Esophagus muscularis mucosa (tissue), 4 donors: ENCODE data around the gene HIF1A.

Experiments
- EP300 ChIP-seq: sonication (generic); formaldehyde crosslinking; IDR thresholded peaks from one replicate; pipeline ENCODE4 v1.6.1; 2017; ENCODE audit warnings: antibody characterized with exemption
- POLR2A ChIP-seq: fragments of 450-650 bp; IDR thresholded peaks from one replicate; pipeline ENCODE4 v1.6.1; 2017; ENCODE audit warnings: antibody characterized with exemption, moderate library complexity, mild to moderate bottlenecking, low read depth
- TF ChIP-seq, protein P1 (sequence below), 3 experiments: fragments of 200-600 bp in 2 of 3; fragments of 450-650 bp in 1 of 3; sonication (generic) in 2 of 3; IDR thresholded peaks; one replicate each; pipeline ENCODE4 v1.5.1; 2017 to 2019; ENCODE audit warnings: antibody characterized with exemption in 3 of 3, mild to moderate bottlenecking in 2 of 3, moderate library complexity in 1 of 3

DNA sequence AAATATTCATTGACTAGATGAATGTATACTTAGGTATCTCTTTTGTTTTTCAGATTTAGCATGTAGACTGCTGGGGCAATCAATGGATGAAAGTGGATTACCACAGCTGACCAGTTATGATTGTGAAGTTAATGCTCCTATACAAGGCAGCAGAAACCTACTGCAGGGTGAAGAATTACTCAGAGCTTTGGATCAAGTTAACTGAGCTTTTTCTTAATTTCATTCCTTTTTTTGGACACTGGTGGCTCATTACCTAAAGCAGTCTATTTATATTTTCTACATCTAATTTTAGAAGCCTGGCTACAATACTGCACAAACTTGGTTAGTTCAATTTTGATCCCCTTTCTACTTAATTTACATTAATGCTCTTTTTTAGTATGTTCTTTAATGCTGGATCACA, 51.6 kb downstream of the HIF1A start:
- TF ChIP-seq, protein P1, sequence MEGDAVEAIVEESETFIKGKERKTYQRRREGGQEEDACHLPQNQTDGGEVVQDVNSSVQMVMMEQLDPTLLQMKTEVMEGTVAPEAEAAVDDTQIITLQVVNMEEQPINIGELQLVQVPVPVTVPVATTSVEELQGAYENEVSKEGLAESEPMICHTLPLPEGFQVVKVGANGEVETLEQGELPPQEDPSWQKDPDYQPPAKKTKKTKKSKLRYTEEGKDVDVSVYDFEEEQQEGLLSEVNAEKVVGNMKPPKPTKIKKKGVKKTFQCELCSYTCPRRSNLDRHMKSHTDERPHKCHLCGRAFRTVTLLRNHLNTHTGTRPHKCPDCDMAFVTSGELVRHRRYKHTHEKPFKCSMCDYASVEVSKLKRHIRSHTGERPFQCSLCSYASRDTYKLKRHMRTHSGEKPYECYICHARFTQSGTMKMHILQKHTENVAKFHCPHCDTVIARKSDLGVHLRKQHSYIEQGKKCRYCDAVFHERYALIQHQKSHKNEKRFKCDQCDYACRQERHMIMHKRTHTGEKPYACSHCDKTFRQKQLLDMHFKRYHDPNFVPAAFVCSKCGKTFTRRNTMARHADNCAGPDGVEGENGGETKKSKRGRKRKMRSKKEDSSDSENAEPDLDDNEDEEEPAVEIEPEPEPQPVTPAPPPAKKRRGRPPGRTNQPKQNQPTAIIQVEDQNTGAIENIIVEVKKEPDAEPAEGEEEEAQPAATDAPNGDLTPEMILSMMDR (IDR thresholded peaks at IDR 0.05): no peak
- TF ChIP-seq POLR2A (no peak), EP300 (no peak)
